AG20443 (cell line): ENCODE results near the gene CDK18.

ENCODE experiments used
- DNase-seq: peaks from one replicate; pipeline ENCODE4 v3.0.0; 2012; ENCODE audit warnings: low spot score, mixed read lengths

The CDK18 gene

GRCh38 chr1:205505076-205505729 lies 734 bp downstream of the CDK18 start:
- no peak for DNase-seq

GRCh38 chr1:205505791-205506190 lies 1.3 kb downstream of the CDK18 start:
- DNase-seq, result peak; percentile 53

- no peak for DNase-seq
Measured at GRCh38 chr1:205506409-205507200, 2.1 kb downstream of the CDK18 start.

- DNase-seq, result no peak
Measured at GRCh38 chr1:205508227-205508714, 3.8 kb downstream of the CDK18 start.

GRCh38 chr1:205510308-205510950 lies 6.0 kb downstream of the CDK18 start:
- DNase-seq, result no peak

- no peak for DNase-seq
Measured at GRCh38 chr1:205510951-205511330, 6.5 kb downstream of the CDK18 start.

- DNase-seq, result no peak
Measured at GRCh38 chr1:205512059-205513045, 7.9 kb downstream of the CDK18 start.

- DNase-seq, result no peak
Measured at GRCh38 chr1:205513774-205514173, 9.3 kb downstream of the CDK18 start.

- DNase-seq, result no peak
Measured at GRCh38 chr1:205514211-205515142, 10.0 kb downstream of the CDK18 start.

- DNase-seq, result peak; percentile 55
Measured at GRCh38 chr1:205515781-205516253, 11.3 kb downstream of the CDK18 start.

GRCh38 chr1:205516362-205516761 lies 11.9 kb downstream of the CDK18 start:
- DNase-seq, result no peak

- DNase-seq, result no peak
Measured at GRCh38 chr1:205517288-205517687, 12.8 kb downstream of the CDK18 start.

GRCh38 chr1:205517763-205518162 lies 13.3 kb downstream of the CDK18 start:
- DNase-seq, result no peak

GRCh38 chr1:205518661-205519540 lies 14.4 kb downstream of the CDK18 start:
- DNase-seq, result no peak

GRCh38 chr1:205519541-205520131 lies 15.2 kb downstream of the CDK18 start:
- DNase-seq, result peak; percentile 45

- no peak for DNase-seq
Measured at GRCh38 chr1:205520709-205521108, 16.2 kb downstream of the CDK18 start.

- DNase-seq, result no peak
Measured at GRCh38 chr1:205521686-205522085, 17.2 kb downstream of the CDK18 start.

GRCh38 chr1:205522692-205523091 lies 18.2 kb downstream of the CDK18 start:
- no peak for DNase-seq
